Skin epidermis (tissue), 12 donors: Measurements from ENCODE around the gene NDUFA8.
A peak's percentile ranks its signal among the peaks of the same experiment; 100 is the strongest.

ENCODE experiments used
- H3K27ac ChIP-seq, 21 experiments: fragments of 200-600 bp; sonication (generic) in 11 of 21; one replicate each; pipeline ENCODE4 v1.5.0; 2020; ENCODE audit warnings: mild to moderate bottlenecking in 3 of 21, inconsistent platforms in 2 of 21, moderate library complexity in 2 of 21
- H3K4me3 ChIP-seq, 7 experiments: fragments of 200-600 bp; sonication (generic) in 2 of 7; one replicate each; pipeline ENCODE4 v1.5.0; 2020; ENCODE audit warnings: inconsistent platforms in 2 of 7, mild to moderate bottlenecking in 2 of 7, moderate library complexity in 1 of 7

The NDUFA8 gene

DNA sequence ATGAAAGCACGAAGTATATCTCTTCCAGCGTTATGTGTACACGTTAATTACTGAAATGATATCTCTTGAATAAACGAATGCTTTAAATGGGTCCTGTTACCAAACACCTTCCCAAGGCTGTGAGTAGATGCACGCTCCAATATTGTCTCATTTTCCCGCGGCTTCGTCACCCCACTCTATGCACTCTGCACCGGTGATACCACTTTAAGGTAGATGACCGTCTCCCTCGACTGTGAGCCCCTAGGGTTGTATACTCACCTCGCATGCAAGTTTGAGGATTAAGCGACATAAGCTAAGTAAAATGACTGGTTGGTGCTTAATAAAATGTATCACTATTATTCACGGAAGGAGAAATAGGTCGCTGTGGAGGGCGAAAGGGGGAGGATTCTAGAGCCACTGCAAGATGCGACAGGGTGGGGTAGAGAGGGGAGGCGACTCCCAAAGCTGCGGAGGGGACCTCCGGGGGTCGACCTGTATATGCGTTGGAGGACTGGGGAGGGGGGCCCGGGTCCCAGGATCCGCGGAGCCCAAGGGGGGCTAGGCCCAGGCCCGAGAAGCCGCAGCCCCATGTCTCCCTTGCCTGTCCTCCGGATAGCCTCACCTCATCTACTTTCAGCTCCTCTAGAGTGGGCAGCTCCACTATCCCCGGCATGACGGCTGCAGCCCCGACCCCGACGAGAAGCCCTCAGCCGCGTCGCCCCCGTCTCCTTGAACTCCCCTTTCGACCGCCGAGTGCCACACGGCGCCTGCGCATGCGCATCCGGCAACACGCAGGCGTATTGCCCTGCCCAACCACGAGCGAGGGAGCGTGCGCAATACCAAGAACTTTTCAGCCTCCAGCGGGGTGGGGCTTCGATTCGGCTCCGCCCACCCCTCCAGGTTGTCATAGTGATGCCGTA lies at the start of gene NDUFA8, which contains the start of gene MORN5:
Gene NDUFA8, minus strand, starts transcription at position 754 of the 899 bp plus-strand sequence. Its CDS starts 102 bp downstream, at position 652.
Gene MORN5, plus strand, starts transcription at position 883 of the 899 bp plus-strand sequence. CDS start 65 bp downstream, outside the sequence.
- Histone ChIP-seq H3K27ac (peak within 1 kb of the TSS; percentile 77 to 99 (median 91)), H3K4me3 (peak within 1 kb of the TSS; percentile 77 to 97 (median 86))

- H3K4me3 ChIP-seq = no peak overlapping the region
Measured at GRCh38 chr9:122207096-122207495, 47.5 kb upstream of the NDUFA8 start.

GRCh38 chr9:122206118-122207046 lies 46.8 kb upstream of the NDUFA8 start:
- Histone ChIP-seq H3K4me3 (no peak overlapping the region), H3K27ac (no peak overlapping the region)

More at GRCh38 chr9:122207096-122207495, 47.5 kb upstream of the NDUFA8 start:
- no peak overlapping the region for H3K27ac ChIP-seq

GRCh38 chr9:122205176-122205575 lies 45.6 kb upstream of the NDUFA8 start:
- Histone ChIP-seq H3K4me3 (no peak overlapping the region), H3K27ac (no peak overlapping the region)

DNA sequence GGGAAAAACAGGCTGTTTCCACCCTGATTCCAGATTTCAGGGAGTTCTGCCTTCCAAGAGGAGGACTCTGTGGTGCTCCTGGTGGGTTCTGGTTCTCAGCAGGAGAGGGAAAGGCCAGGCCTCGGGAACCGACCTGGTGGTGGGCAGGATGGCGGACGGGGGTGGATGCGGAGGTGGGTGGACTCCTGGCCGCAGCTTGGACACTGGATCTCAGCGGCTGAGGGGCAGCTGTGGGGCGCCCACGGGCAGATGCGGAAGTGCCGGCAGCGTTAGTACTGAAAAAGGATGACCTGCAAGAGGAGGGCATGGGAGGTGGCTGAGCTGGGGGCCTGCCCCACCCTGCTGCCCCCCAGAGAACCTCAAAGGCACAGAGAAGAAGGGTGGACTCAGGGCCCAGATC lies 44.9 kb upstream of the NDUFA8 start:
- H3K27ac ChIP-seq = no peak overlapping the region
- H3K4me3 ChIP-seq = no peak overlapping the region

DNA sequence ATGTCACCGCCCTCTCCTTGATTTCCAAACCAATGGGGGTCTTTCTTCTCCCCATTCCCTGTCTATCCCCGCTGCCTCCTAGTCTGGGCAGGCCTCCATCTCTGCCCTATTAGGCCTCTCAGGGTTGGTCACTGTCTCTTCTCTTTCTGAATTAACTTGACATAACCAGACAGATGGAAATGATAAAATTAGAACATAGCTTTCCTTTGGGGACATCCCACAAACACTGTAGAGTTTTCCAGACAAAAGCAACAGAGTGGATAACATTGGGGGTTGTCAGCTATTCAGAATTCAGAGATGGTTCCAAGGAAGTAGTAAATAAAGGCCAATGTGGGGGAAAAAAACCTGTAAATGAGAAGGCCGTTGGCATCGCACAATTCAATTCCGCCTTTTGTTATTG lies 44.5 kb upstream of the NDUFA8 start:
- Histone ChIP-seq H3K27ac (no peak overlapping the region), H3K4me3 (no peak overlapping the region)

DNA sequence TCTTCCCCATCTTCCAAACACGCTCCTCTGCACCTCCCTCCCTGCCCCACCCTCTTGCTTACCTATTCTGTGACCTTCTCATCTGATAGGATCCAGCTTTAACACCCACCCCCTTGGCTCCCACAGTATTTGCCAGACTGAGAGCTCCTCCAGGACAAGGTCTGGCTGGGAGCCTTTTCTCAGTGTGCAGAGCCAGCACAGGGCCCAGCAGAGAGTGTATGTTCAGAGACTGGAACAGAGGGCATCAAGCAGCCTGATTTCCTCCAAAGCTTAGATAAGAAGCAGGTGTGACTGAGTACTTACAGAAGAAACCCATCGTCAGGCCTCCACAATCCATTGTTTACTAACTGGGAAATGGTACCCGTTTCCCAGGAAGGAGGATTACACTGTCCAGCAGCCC lies 42.5 kb upstream of the NDUFA8 start:
- no peak overlapping the region for H3K27ac ChIP-seq
- H3K4me3 ChIP-seq = no peak overlapping the region

DNA sequence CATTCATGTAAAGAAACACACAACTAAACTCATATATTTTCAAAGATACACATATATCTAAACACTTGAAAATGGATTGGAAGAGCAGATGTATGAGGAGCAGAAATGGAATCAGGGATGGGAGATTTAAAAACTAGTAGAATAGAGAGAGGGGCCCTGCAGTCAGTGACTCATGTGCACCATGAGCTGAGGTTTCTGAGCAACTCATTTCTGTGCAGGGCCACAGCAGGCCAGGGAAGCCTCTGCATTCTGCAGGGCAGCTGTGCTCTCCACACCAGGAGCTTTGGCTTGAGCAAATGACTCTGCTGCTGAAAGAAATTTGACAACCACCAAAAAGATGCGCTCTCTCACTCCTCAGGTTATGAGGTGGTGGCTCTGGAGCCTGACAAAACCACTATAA lies 42.1 kb upstream of the NDUFA8 start:
- no peak overlapping the region for H3K27ac ChIP-seq

GRCh38 chr9:122200960-122201595 lies 41.5 kb upstream of the NDUFA8 start:
- Histone ChIP-seq H3K27ac (no peak overlapping the region), H3K4me3 (no peak overlapping the region)

More for the DNA sequence above, 42.1 kb upstream of the NDUFA8 start:
- no peak overlapping the region for H3K4me3 ChIP-seq

- Histone ChIP-seq H3K27ac (no peak overlapping the region), H3K4me3 (no peak overlapping the region)
Measured at GRCh38 chr9:122197882-122198281, 38.3 kb upstream of the NDUFA8 start.

- no peak overlapping the region for H3K27ac ChIP-seq
- no peak overlapping the region for H3K4me3 ChIP-seq
Measured at GRCh38 chr9:122197426-122197825, 37.8 kb upstream of the NDUFA8 start.

DNA sequence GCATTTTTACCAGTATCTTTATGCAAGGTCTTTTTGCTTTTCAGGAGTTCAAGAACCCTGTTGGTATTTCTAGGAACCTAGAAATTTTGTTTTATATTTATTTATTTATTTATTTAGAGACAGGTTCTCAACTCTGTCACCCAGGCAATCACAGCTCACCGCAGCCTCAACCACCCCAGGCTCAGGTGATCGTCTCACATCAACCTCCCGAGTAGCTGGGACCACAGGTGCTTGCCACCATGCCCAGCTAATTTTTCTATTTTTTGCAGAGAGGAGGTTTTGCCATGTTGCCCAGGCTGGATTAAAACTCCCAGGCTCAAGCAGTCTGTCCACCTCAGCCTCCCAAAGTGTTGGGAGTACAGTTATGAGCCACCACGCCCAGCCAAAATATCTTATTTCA lies 36.3 kb upstream of the NDUFA8 start:
- Histone ChIP-seq H3K27ac (no peak overlapping the region), H3K4me3 (no peak overlapping the region)

DNA sequence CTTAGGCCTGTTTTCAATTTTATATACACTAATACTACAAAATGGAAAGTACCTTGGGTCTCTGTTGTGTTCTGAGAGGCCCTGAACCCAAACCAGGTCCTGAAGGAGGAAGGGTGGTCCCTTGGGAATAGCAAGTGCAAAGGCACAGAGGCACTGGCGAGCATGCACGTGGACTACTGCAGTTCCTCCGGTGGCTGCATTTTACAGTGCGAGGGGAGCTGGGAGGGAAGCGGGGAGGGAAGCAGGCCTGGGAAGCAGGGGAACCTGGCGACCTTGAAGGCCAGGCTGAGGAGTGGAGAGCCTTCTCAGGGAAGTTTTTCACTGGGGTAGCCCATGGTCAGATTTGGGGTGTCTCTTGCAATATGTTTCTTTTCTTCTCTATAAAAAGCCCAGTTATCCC lies 34.1 kb upstream of the NDUFA8 start:
- Histone ChIP-seq H3K4me3 (no peak overlapping the region), H3K27ac (no peak overlapping the region)

- Histone ChIP-seq H3K27ac (no peak overlapping the region), H3K4me3 (no peak overlapping the region)
Measured at GRCh38 chr9:122192914-122193525, 33.4 kb upstream of the NDUFA8 start.

- no peak overlapping the region for H3K27ac ChIP-seq
- no peak overlapping the region for H3K4me3 ChIP-seq
Measured at GRCh38 chr9:122192261-122192875, 32.8 kb upstream of the NDUFA8 start.

DNA sequence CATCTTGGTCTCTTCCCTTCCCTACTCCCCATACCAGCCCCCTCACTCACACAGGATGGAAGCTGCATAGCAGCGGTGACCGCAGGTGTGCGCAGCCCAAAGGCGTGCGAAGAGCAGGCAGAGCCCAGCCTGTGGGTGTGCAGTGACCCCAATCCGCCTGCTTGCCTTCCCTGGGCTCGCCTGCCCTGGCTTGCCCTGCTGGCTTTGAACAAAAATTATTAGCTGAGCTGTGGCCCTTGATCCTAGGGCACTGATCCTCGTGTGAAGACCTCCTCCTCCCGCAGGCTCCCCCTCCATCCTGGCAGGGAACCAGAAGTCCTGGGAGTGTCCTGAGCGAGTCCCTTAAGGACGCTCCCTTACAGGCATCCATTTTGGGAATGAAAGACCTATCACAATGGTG lies 32.0 kb upstream of the NDUFA8 start:
- Histone ChIP-seq H3K27ac (no peak overlapping the region), H3K4me3 (no peak overlapping the region)

DNA sequence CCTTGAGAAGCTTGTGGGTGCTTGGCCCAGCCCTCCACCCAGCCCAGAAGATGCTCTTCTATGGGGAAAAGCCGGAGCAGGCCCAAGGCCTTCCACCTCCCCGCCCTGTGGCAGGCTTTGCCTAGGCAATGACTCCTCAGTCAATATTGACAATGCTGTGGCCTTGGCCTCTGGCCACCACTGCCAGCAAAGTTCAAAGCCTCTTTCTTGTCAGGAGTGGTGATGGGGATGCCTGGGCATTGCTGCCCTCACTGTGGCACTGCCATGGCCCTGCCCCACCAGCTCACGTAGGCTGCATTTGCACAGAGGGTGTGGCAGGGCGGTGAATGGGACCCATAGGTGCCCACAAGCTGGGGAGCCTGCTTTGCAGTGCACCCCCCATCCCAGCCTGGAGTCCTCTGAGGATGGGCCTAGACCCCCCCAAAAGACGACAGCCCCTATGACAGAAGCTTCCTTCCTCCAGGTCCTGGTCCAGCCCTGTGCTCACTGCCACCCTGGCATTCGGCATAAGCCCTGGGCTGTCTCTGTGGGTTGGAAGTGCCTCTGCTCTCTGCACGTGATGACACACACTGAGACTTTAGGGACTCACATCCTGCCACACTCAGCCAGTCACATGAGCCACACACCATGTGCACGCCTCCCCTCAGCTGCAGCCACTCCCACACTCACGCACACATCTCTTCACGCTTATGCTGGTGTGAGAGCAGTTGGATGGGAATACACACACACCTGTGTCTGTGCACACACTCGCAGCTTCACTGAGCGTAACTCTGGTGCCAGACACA lies 31.2 kb upstream of the NDUFA8 start:
- H3K27ac ChIP-seq = no peak overlapping the region
- H3K4me3 ChIP-seq = no peak overlapping the region

- Histone ChIP-seq H3K4me3 (no peak overlapping the region), H3K27ac (no peak overlapping the region)
Measured at GRCh38 chr9:122188369-122188768, 28.8 kb upstream of the NDUFA8 start.
